Left ventricle myocardium inferior (tissue), 1 donor: ENCODE measurements around the gene UBE2E3. TPM values are rescaled to one million over a fixed set of nuclear protein-coding genes. Genes with fewer than 3 reads are reported as not detected.

ENCODE experiments used
- DNase-seq: peaks from one replicate; pipeline ENCODE4 v3.0.0-alpha.2; 2020
- H3K27ac ChIP-seq: fragments of 200-600 bp; replicated peaks from 2 replicates; pipeline ENCODE4 v1.8.0; 2021
- H3K27me3 ChIP-seq: fragments of 200-600 bp; 2 replicates; pipeline ENCODE4 v1.8.0; 2021; ENCODE audit warnings: low read depth
- H3K36me3 ChIP-seq: fragments of 200-600 bp; 2 replicates; pipeline ENCODE4 v1.8.0; 2021
- H3K4me1 ChIP-seq: fragments of 200-600 bp; 2 replicates; pipeline ENCODE4 v1.8.0; 2021
- H3K4me3 ChIP-seq: fragments of 200-600 bp; 2 replicates; pipeline ENCODE4 v1.8.0; 2021; ENCODE audit warnings: mild to moderate bottlenecking, moderate library complexity
- H3K9me3 ChIP-seq: fragments of 200-600 bp; replicated peaks from 2 replicates; pipeline ENCODE4 v1.8.0; 2021
- CTCF ChIP-seq: fragments of 200-600 bp; IDR thresholded peaks from 2 replicates; pipeline ENCODE4 v1.8.0; 2021; ENCODE audit warnings: antibody characterized with exemption, mild to moderate bottlenecking, borderline replicate concordance
- intact Hi-C: fragments of 100-400 bp; cut with micrococcal nuclease; formaldehyde crosslinking; loops from one replicate; pipeline ENCODE4 v1.11.0; 2022
- total RNA-seq: library from RNA; stranded (reverse); fragmentation: NEBNext Ultra II Directional; extraction: Animal tissue kit (Norgen Biotek cat#: 25700); gene quantifications from one replicate; pipeline ENCODE4 v1.2.1, GENCODE V29; 2021
- donor health status: DM: no; HTN: yes; CAD: no; lungs with severe emphysema.

The UBE2E3 gene
- total RNA-seq, 1 donor from 2014 or later, result 53.5 TPM

DNA sequence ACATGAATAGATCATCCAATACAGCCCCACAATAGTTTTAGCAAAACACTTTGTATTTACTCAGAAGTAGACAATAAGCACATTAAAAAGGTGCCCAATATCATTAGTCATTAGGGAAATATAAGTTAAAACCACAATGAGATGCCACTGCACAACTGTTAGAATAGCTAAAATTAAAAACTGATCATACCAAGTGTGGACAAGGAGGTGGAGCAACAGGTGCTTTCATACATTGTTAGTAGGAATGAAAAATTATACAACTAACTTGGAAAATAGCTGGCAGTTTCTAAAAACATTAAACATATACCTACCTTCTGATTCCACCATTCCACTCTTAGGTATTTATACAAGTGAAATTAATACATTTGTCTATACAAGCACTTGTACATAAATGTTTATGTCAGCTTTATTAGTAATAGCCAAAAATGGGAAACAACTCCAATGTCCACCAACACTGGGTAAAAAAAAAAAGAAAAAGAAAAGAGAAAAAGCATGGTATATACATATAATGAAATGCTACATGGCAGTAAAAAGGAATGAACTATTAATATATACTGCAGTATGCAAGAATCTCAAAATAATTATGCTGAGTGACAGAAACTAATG, 27.6 kb upstream of the UBE2E3 start:
- DNase-seq, result no peak
- no peaks in the 10 kb centered on the region for H3K4me1 ChIP-seq
- no peaks in the 10 kb centered on the region for H3K9me3 ChIP-seq
- no peaks in the 10 kb centered on the region for H3K36me3 ChIP-seq
- intact Hi-C loops, result no loop called here
- H3K27me3 ChIP-seq, result no peaks in the 10 kb centered on the region
- no peak for TF ChIP-seq CTCF
- H3K27ac ChIP-seq, result no peak overlapping the region
- H3K4me3 ChIP-seq, result no peak overlapping the region

DNA sequence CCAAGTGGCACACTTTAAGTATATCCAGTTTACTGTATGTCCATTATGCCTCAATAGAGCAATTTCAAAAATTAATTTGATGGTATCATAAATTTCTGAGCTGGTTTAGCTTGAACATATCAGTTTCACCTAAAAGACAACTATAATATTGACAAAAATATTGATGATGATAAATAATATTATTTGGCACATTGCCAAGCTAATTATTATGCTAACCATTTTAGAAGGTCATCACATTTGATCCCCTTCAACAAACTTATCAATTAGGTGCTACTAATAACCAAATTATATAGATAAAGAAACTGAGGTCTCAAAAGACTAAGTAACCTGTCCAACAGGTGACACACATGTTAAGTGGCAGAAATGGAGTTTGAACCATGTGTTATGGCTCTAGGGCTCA, 26.9 kb upstream of the UBE2E3 start:
- H3K4me1 ChIP-seq, result no peaks in the 10 kb centered on the region
- DNase-seq, result no peak
- intact Hi-C loops, result no loop called here
- H3K9me3 ChIP-seq, result no peaks in the 10 kb centered on the region
- H3K27me3 ChIP-seq, result no peaks in the 10 kb centered on the region
- no peak overlapping the region for H3K27ac ChIP-seq
- H3K4me3 ChIP-seq, result no peak overlapping the region
- H3K36me3 ChIP-seq, result no peaks in the 10 kb centered on the region
- TF ChIP-seq CTCF, result no peak

DNA sequence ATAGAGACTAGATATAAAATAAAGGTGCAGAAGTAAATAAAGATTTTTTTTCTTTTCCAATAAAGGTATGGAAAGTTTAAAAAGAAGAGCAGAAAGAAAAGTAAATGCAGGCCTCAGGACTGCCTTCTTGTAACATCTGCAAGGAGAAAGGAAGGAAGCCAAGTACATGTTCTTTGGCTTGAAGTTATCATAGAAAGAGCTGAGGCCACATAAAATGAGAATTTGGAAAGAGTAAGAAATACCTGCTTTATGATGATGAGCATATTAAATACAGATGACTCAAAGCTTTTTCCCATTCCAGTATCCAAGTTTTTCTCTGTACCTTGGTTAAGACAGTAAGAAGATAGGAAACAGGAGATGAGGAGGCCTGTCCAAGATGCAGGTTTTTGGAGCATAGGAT, 25.3 kb upstream of the UBE2E3 start:
- intact Hi-C loops, result no loop called here

GRCh38 chr2:180959787-180960186, 20.6 kb upstream of the UBE2E3 start:
- no peak overlapping the region for H3K27ac ChIP-seq
- no peak for TF ChIP-seq CTCF
- no peaks in the 10 kb centered on the region for H3K4me1 ChIP-seq
- H3K4me3 ChIP-seq, result no peak overlapping the region
- no peaks in the 10 kb centered on the region for H3K36me3 ChIP-seq
- no peaks in the 10 kb centered on the region for H3K27me3 ChIP-seq
- DNase-seq, result no peak
- intact Hi-C loops, result no loop called here
- H3K9me3 ChIP-seq, result no peaks in the 10 kb centered on the region

More for the DNA sequence above, 25.3 kb upstream of the UBE2E3 start:
- Histone ChIP-seq H3K27ac (no peak overlapping the region), H3K27me3 (no peaks in the 10 kb centered on the region), H3K4me3 (no peak overlapping the region), H3K4me1 (no peaks in the 10 kb centered on the region), H3K36me3 (no peaks in the 10 kb centered on the region), H3K9me3 (no peaks in the 10 kb centered on the region)
- no peak for DNase-seq
- no peak for TF ChIP-seq CTCF

- no peak for DNase-seq
- no peak overlapping the region for H3K27ac ChIP-seq
- H3K4me3 ChIP-seq, result no peak overlapping the region
- H3K9me3 ChIP-seq, result no peaks in the 10 kb centered on the region
- no peaks in the 10 kb centered on the region for H3K27me3 ChIP-seq
- no peaks in the 10 kb centered on the region for H3K4me1 ChIP-seq
- no peaks in the 10 kb centered on the region for H3K36me3 ChIP-seq
- TF ChIP-seq CTCF, result no peak
- intact Hi-C loops, result no loop called here
These were observed 19.4 kb upstream of the UBE2E3 start for GRCh38 chr2:180960982-180961381.
